ENCODE results near the gene SMYD3. TPM values are rescaled to one million over a fixed set of nuclear protein-coding genes. Genes with fewer than 3 reads are reported as not detected.

SMYD3 gene
- total RNA-seq, 1 donor from 2014 or later, result 80.8 TPM

- Histone ChIP-seq H2AFZ (ENCODE audit: low read depth, low read length) (no peak overlapping the region), H3K9me3 (ENCODE audit: insufficient read depth, low read depth, low read length) (no peaks in the 10 kb centered on the region), H3K4me2 (ENCODE audit: low read length) (no peak overlapping the region), H3K4me3 (ENCODE audit: insufficient read depth, low read depth, low read length) (no peak overlapping the region), H3K9ac (ENCODE audit: low read length) (no peak overlapping the region), H3K79me2 (ENCODE audit: insufficient read depth, low read length) (no peaks in the 10 kb centered on the region), H3K27me3 (ENCODE audit: insufficient read depth, low read length) (no peaks in the 10 kb centered on the region), H4K20me1 (ENCODE audit: insufficient read depth, low read length) (no peaks in the 10 kb centered on the region), H3K36me3 (ENCODE audit: insufficient read depth, low read length) (no peaks in the 10 kb centered on the region), H3K4me1 (ENCODE audit: insufficient read depth, low read length) (peaks cover 13% of the 10 kb centered on the region), H3K27ac (ENCODE audit: low read depth, low read length) (no peak overlapping the region)
- Mint-ChIP-seq H3K4me1 (ENCODE audit: low read depth, unreplicated experiment) (peaks cover 16% of the 10 kb centered on the region), H3K27ac (ENCODE audit: unreplicated experiment) (no peak overlapping the region), H3K36me3 (ENCODE audit: low read depth, unreplicated experiment) (peaks cover 4% of the 10 kb centered on the region), H3K9me3 (ENCODE audit: unreplicated experiment) (peaks cover 2% of the 10 kb centered on the region), H3K4me3 (ENCODE audit: unreplicated experiment) (no peak overlapping the region), H3K27me3 (ENCODE audit: low read depth, unreplicated experiment) (no peaks in the 10 kb centered on the region)
- FAIRE-seq, result no peak
- TF ChIP-seq, protein P1, sequence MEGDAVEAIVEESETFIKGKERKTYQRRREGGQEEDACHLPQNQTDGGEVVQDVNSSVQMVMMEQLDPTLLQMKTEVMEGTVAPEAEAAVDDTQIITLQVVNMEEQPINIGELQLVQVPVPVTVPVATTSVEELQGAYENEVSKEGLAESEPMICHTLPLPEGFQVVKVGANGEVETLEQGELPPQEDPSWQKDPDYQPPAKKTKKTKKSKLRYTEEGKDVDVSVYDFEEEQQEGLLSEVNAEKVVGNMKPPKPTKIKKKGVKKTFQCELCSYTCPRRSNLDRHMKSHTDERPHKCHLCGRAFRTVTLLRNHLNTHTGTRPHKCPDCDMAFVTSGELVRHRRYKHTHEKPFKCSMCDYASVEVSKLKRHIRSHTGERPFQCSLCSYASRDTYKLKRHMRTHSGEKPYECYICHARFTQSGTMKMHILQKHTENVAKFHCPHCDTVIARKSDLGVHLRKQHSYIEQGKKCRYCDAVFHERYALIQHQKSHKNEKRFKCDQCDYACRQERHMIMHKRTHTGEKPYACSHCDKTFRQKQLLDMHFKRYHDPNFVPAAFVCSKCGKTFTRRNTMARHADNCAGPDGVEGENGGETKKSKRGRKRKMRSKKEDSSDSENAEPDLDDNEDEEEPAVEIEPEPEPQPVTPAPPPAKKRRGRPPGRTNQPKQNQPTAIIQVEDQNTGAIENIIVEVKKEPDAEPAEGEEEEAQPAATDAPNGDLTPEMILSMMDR (IDR thresholded peaks at IDR 0.05; ENCODE audit: insufficient read depth, low read depth, low read length), result no peak
- no peak for TF ChIP-seq EZH2 (IDR thresholded peaks at IDR 0.05; ENCODE audit: insufficient read depth, low read length)
- DNase-seq (ENCODE audit: low read depth), result no peak
Observed at GRCh38 chr1:245710961-245711903, 795.8 kb downstream of the SMYD3 start.

DNA sequence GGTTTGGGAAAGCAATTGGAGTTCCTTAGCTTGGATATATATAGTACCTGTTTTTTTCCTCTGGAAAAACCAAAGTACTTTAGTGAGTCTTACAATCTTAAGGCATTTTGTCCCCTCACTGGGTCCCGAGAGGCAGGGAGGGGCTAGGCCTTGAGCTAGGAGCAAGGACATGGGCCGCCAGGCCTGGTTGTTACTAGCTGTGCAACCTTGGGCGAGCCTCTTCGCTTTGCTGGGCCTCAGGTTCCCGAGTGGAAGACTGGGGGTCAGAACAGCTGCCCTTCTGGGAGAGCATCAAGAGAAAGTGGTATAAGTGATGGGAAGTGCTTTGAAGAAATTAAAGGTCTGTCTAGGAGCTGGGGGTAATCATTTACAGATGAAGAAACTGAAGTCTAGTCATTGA lies 799.1 kb downstream of the SMYD3 start:
- peaks cover 3% of the 10 kb centered on the region for H3K9me3 Mint-ChIP-seq (ENCODE audit: unreplicated experiment)
- Histone ChIP-seq H3K27me3 (ENCODE audit: insufficient read depth, low read length) (no peaks in the 10 kb centered on the region), H3K4me1 (ENCODE audit: insufficient read depth, low read length) (peaks cover 10% of the 10 kb centered on the region), H3K4me3 (ENCODE audit: insufficient read depth, low read depth, low read length) (no peak overlapping the region), H3K9ac (ENCODE audit: low read length) (no peak overlapping the region), H3K36me3 (ENCODE audit: insufficient read depth, low read length) (peaks cover 2% of the 10 kb centered on the region), H3K27ac (ENCODE audit: low read depth, low read length) (no peak overlapping the region), H3K4me2 (ENCODE audit: low read length) (no peak overlapping the region), H2AFZ (ENCODE audit: low read depth, low read length) (no peak overlapping the region), H3K9me3 (ENCODE audit: insufficient read depth, low read depth, low read length) (no peaks in the 10 kb centered on the region), H3K79me2 (ENCODE audit: insufficient read depth, low read length) (no peaks in the 10 kb centered on the region), H4K20me1 (ENCODE audit: insufficient read depth, low read length) (no peaks in the 10 kb centered on the region)
- H3K4me3 Mint-ChIP-seq (ENCODE audit: unreplicated experiment), result no peak overlapping the region
- peaks cover 24% of the 10 kb centered on the region for H3K36me3 Mint-ChIP-seq (ENCODE audit: low read depth, unreplicated experiment)
- peaks cover 4% of the 10 kb centered on the region for H3K4me1 Mint-ChIP-seq (ENCODE audit: low read depth, unreplicated experiment)
- H3K27ac Mint-ChIP-seq (ENCODE audit: unreplicated experiment), result no peak overlapping the region
- FAIRE-seq, result no peak
- H3K27me3 Mint-ChIP-seq (ENCODE audit: low read depth, unreplicated experiment), result no peaks in the 10 kb centered on the region
- no peak for DNase-seq (ENCODE audit: low read depth)
- TF ChIP-seq, protein P1 (IDR thresholded peaks at IDR 0.05; ENCODE audit: insufficient read depth, low read depth, low read length), result no peak
- no peak for TF ChIP-seq EZH2 (IDR thresholded peaks at IDR 0.05; ENCODE audit: insufficient read depth, low read length)

DNA sequence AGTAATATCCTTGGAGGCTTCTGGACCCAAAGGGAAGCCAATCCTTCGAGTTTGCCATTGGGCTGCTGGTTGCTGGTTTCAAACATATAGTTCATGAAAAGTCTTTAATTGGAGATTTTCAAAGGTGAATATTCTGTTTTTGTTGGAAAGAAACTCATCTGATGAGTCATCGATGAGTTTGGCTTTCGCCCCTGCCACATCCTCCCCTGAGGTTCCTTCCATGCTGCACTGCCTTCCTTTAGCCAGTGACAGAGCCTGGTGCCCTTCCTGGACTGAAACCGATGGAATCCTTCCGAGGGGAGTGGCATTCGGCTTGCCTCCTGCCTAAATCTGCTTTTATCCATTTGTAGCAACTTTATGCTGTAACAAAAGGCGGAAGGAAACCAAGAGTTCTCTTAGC lies 802.3 kb downstream of the SMYD3 start:
- no peak overlapping the region for H3K4me3 ChIP-seq (ENCODE audit: insufficient read depth, low read depth, low read length)
- no peaks in the 10 kb centered on the region for H3K27me3 Mint-ChIP-seq (ENCODE audit: low read depth, unreplicated experiment)
- H2AFZ ChIP-seq (ENCODE audit: low read depth, low read length), result no peak overlapping the region
- no peaks in the 10 kb centered on the region for H3K79me2 ChIP-seq (ENCODE audit: insufficient read depth, low read length)
- no peak for TF ChIP-seq EZH2 (IDR thresholded peaks at IDR 0.05; ENCODE audit: insufficient read depth, low read length)
- TF ChIP-seq, protein P1 (IDR thresholded peaks at IDR 0.05; ENCODE audit: insufficient read depth, low read depth, low read length), result no peak
- peaks cover 10% of the 10 kb centered on the region for H3K4me1 ChIP-seq (ENCODE audit: insufficient read depth, low read length)
- H3K9me3 ChIP-seq (ENCODE audit: insufficient read depth, low read depth, low read length), result no peaks in the 10 kb centered on the region
- FAIRE-seq (no peak), DNase-seq (ENCODE audit: low read depth) (peak; percentile 70)
- no peaks in the 10 kb centered on the region for H4K20me1 ChIP-seq (ENCODE audit: insufficient read depth, low read length)
- H3K4me2 ChIP-seq (ENCODE audit: low read length), result peak overlapping the region; percentile 51
- peaks cover 4% of the 10 kb centered on the region for H3K4me1 Mint-ChIP-seq (ENCODE audit: low read depth, unreplicated experiment)
- no peaks in the 10 kb centered on the region for H3K27me3 ChIP-seq (ENCODE audit: insufficient read depth, low read length)
- no peak overlapping the region for H3K4me3 Mint-ChIP-seq (ENCODE audit: unreplicated experiment)
- peaks cover 34% of the 10 kb centered on the region for H3K36me3 Mint-ChIP-seq (ENCODE audit: low read depth, unreplicated experiment)
- H3K27ac ChIP-seq (ENCODE audit: low read depth, low read length), result no peak overlapping the region
- H3K9me3 Mint-ChIP-seq (ENCODE audit: unreplicated experiment), result peaks cover 3% of the 10 kb centered on the region
- peaks cover 3% of the 10 kb centered on the region for H3K36me3 ChIP-seq (ENCODE audit: insufficient read depth, low read length)
- no peak overlapping the region for H3K27ac Mint-ChIP-seq (ENCODE audit: unreplicated experiment)
- no peak overlapping the region for H3K9ac ChIP-seq (ENCODE audit: low read length)

Measured in astrocyte (in vitro differentiated cells and primary cell).